ENCODE results near the gene CAMSAP1. TPM values are rescaled to one million over a fixed set of nuclear protein-coding genes. Genes with fewer than 3 reads are reported as not detected.

CAMSAP1 gene
- total RNA-seq, 1 donor from 2014 or later = 80.8 TPM

GRCh38 chr9:135886147-135886981, 21.0 kb downstream of the CAMSAP1 start:
- peaks cover 71% of the 10 kb centered on the region for H3K4me1 Mint-ChIP-seq
- H3K4me3 Mint-ChIP-seq = peak overlapping the region; percentile 27
- H3K27ac Mint-ChIP-seq (ENCODE audit: unreplicated experiment) = peak overlapping the region; percentile 75
- no peak for TF ChIP-seq CTCF (conservative IDR thresholded peaks at IDR 0.05)
- no peaks in the 10 kb centered on the region for H3K27me3 Mint-ChIP-seq (ENCODE audit: low read depth)
- no peaks in the 10 kb centered on the region for H3K36me3 Mint-ChIP-seq (ENCODE audit: low read depth)
- H3K9me3 Mint-ChIP-seq = no peaks in the 10 kb centered on the region
- no peak for DNase-seq (ENCODE audit: low read depth, low spot score)

GRCh38 chr9:135885100-135885853, 22.1 kb downstream of the CAMSAP1 start:
- Mint-ChIP-seq H3K9me3 (no peaks in the 10 kb centered on the region), H3K4me1 (peaks cover 60% of the 10 kb centered on the region)
- no peak for TF ChIP-seq CTCF (conservative IDR thresholded peaks at IDR 0.05)

GRCh38 chr9:135884328-135885035, 22.9 kb downstream of the CAMSAP1 start:
- H3K36me3 Mint-ChIP-seq (ENCODE audit: low read depth) = no peaks in the 10 kb centered on the region
- no peaks in the 10 kb centered on the region for H3K27me3 Mint-ChIP-seq (ENCODE audit: low read depth)
- peaks cover 58% of the 10 kb centered on the region for H3K4me1 Mint-ChIP-seq
- no peak for DNase-seq (ENCODE audit: low read depth, low spot score)
- H3K4me3 Mint-ChIP-seq = no peak overlapping the region
- no peaks in the 10 kb centered on the region for H3K9me3 Mint-ChIP-seq
- TF ChIP-seq CTCF (conservative IDR thresholded peaks at IDR 0.05) = no peak
- peak overlapping the region; percentile 19 for H3K27ac Mint-ChIP-seq (ENCODE audit: unreplicated experiment)

More at GRCh38 chr9:135885100-135885853, 22.1 kb downstream of the CAMSAP1 start:
- Mint-ChIP-seq H3K4me3 (no peak overlapping the region), H3K27ac (ENCODE audit: unreplicated experiment) (peak overlapping the region; percentile 30), H3K27me3 (ENCODE audit: low read depth) (no peaks in the 10 kb centered on the region), H3K36me3 (ENCODE audit: low read depth) (no peaks in the 10 kb centered on the region)
- no peak for DNase-seq (ENCODE audit: low read depth, low spot score)

- Mint-ChIP-seq H3K4me3 (no peak overlapping the region), H3K4me1 (peaks cover 62% of the 10 kb centered on the region), H3K27me3 (ENCODE audit: low read depth) (no peaks in the 10 kb centered on the region), H3K9me3 (no peaks in the 10 kb centered on the region), H3K27ac (ENCODE audit: unreplicated experiment) (peak overlapping the region; percentile 19), H3K36me3 (ENCODE audit: low read depth) (no peaks in the 10 kb centered on the region)
- DNase-seq (ENCODE audit: low read depth, low spot score) = no peak
- no peak for TF ChIP-seq CTCF (conservative IDR thresholded peaks at IDR 0.05)
Measured at GRCh38 chr9:135883410-135884089, 23.8 kb downstream of the CAMSAP1 start.

- no peak overlapping the region for H3K4me3 Mint-ChIP-seq
- H3K36me3 Mint-ChIP-seq (ENCODE audit: low read depth) = no peaks in the 10 kb centered on the region
- H3K4me1 Mint-ChIP-seq = peaks cover 61% of the 10 kb centered on the region
- no peaks in the 10 kb centered on the region for H3K9me3 Mint-ChIP-seq
- DNase-seq (ENCODE audit: low read depth, low spot score) = no peak
- no peak for TF ChIP-seq CTCF (conservative IDR thresholded peaks at IDR 0.05)
- H3K27ac Mint-ChIP-seq (ENCODE audit: unreplicated experiment) = no peak overlapping the region
- H3K27me3 Mint-ChIP-seq (ENCODE audit: low read depth) = no peaks in the 10 kb centered on the region
Measured at GRCh38 chr9:135882011-135882410, 25.3 kb downstream of the CAMSAP1 start.
